Liver (tissue), 9 donors: Measurements from ENCODE around the gene DSCAM. TPM values are rescaled to one million over a fixed set of nuclear protein-coding genes. Genes with fewer than 3 reads are reported as not detected.

Source experiments
- DNase-seq: peaks from one replicate; pipeline ENCODE4 v3.0.0-alpha.2; 2017; ENCODE audit warnings: low spot score
- H3K27ac ChIP-seq, 2 donors: one replicate each; pipeline ENCODE4 v1.7.0; 2013; ENCODE audit warnings: inconsistent platforms in 2 of 2, low read length in 2 of 2, control low read depth in 1 of 2, low read depth in 1 of 2, mild to moderate bottlenecking in 1 of 2
- H3K27me3 ChIP-seq, 4 donors: one replicate each; pipeline versions ENCODE4 v1.6.1 to v1.7.0; 2013; ENCODE audit warnings: low read length in 3 of 4, inconsistent platforms in 1 of 4, mild to moderate bottlenecking in 1 of 4, moderate library complexity in 1 of 4; ENCODE audit not compliant: control insufficient read depth in 4 of 4, insufficient read depth in 4 of 4
- H3K36me3 ChIP-seq, 4 donors: one replicate each; pipeline versions ENCODE4 v1.6.1 to v1.7.0; 2013; ENCODE audit warnings: low read length in 3 of 4, mild to moderate bottlenecking in 3 of 4, low read depth in 1 of 4, moderate library complexity in 1 of 4; ENCODE audit not compliant: control insufficient read depth in 4 of 4, insufficient read depth in 3 of 4
- H3K4me1 ChIP-seq, 4 donors: one replicate each; pipeline versions ENCODE4 v1.6.1 to v1.7.0; 2013; ENCODE audit warnings: low read length in 3 of 4, mild to moderate bottlenecking in 3 of 4, moderate library complexity in 1 of 4; ENCODE audit not compliant: control insufficient read depth in 4 of 4, insufficient read depth in 4 of 4
- H3K4me3 ChIP-seq, 3 donors: one replicate each; pipeline versions ENCODE4 v1.6.1 to v1.7.0; 2013; ENCODE audit warnings: low read length in 3 of 3, control low read depth in 1 of 3, low read depth in 1 of 3, mild to moderate bottlenecking in 1 of 3
- H3K9ac ChIP-seq, 2 donors: one replicate each; pipeline ENCODE4 v1.7.0; 2013; ENCODE audit warnings: low read length in 2 of 2, mild to moderate bottlenecking in 2 of 2, moderate library complexity in 2 of 2, control low read depth in 1 of 2, low read depth in 1 of 2
- H3K9me3 ChIP-seq, 4 donors: one replicate each; pipeline versions ENCODE4 v1.6.1 to v1.7.0; 2013; ENCODE audit warnings: low read length in 3 of 4; ENCODE audit not compliant: control insufficient read depth in 4 of 4
- EGR1 ChIP-seq, 2 donors: IDR thresholded peaks; 2 replicates each; pipeline ENCODE4 v1.6.1; 2016 to 2018; ENCODE audit warnings: antibody characterized with exemption in 2 of 2, low read depth in 2 of 2
- FOXA1 ChIP-seq: IDR thresholded peaks from 2 replicates; pipeline ENCODE4 v1.6.1; 2016; ENCODE audit warnings: antibody characterized with exemption
- FOXA2 ChIP-seq: IDR thresholded peaks from 2 replicates; pipeline ENCODE4 v1.6.1; 2016; ENCODE audit warnings: antibody characterized with exemption
- GABPA ChIP-seq, 2 donors: IDR thresholded peaks in 1 of 2; conservative IDR thresholded peaks in 1 of 2; 2 replicates each; pipeline ENCODE4 v1.6.1; 2016; ENCODE audit warnings: antibody characterized with exemption in 2 of 2, mild to moderate bottlenecking in 1 of 2, moderate library complexity in 1 of 2
- HNF4A ChIP-seq, 2 donors: conservative IDR thresholded peaks; 2 replicates each; pipeline ENCODE4 v1.6.1; 2016; ENCODE audit warnings: antibody characterized with exemption in 2 of 2, mild to moderate bottlenecking in 2 of 2
- MAX ChIP-seq: IDR thresholded peaks from 2 replicates; pipeline ENCODE4 v1.6.1; 2016; ENCODE audit warnings: antibody characterized with exemption
- NR2F2 ChIP-seq: IDR thresholded peaks from 2 replicates; pipeline ENCODE4 v1.6.1; 2016; ENCODE audit warnings: antibody characterized with exemption
- RAD21 ChIP-seq, 2 donors: IDR thresholded peaks; 2 replicates each; pipeline ENCODE4 v1.6.1; 2016; ENCODE audit warnings: antibody characterized with exemption in 2 of 2, mild to moderate bottlenecking in 2 of 2
- RXRA ChIP-seq, 2 donors: IDR thresholded peaks; 2 replicates each; pipeline ENCODE4 v1.6.1; 2017 to 2018; ENCODE audit warnings: antibody characterized with exemption in 2 of 2, mild to moderate bottlenecking in 1 of 2
- SP1 ChIP-seq: IDR thresholded peaks from 2 replicates; pipeline ENCODE4 v1.6.1; 2018; ENCODE audit warnings: antibody characterized with exemption, mild to moderate bottlenecking
- TAF1 ChIP-seq: conservative IDR thresholded peaks from 2 replicates; pipeline ENCODE4 v1.6.1; 2016; ENCODE audit warnings: antibody characterized with exemption, mild to moderate bottlenecking
- YY1 ChIP-seq: IDR thresholded peaks from 2 replicates; pipeline ENCODE4 v1.6.1; 2016; ENCODE audit warnings: antibody characterized with exemption, mild to moderate bottlenecking
- ZBTB33 ChIP-seq: IDR thresholded peaks from 2 replicates; pipeline ENCODE4 v1.6.1; 2016; ENCODE audit warnings: antibody characterized with exemption
- WGBS: extraction: QIAGEN DNeasy Blood & Tissue Kit; methylation state at CpG from one replicate; pipeline ENCODE4 v1.1.7; 2013; 5-methylcytosine and 5-hydroxymethylcytosine counted together
- polyA plus RNA-seq, 2 donors: library from polyadenylated mRNA; stranded (reverse) in 1 of 2; unstranded in 1 of 2; fragments of 200-250 nt in 1 of 2; fragments of >200 nt in 1 of 2; fragmentation: Nextera tagmentation in 1 of 2; extraction: Ambion mirVana in 1 of 2; gene quantifications; one replicate each; pipeline versions ENCODE4 v1.2.1 to v1.2.3, GENCODE V29; 2013 to 2015
- total RNA-seq, 2 donors: library from RNA; depleted of rRNA; stranded (reverse); fragments of >200 nt; gene quantifications; one replicate each; pipeline ENCODE4 v1.2.3, GENCODE V29; 2014
- TF ChIP-seq, protein P1 (sequence below): IDR thresholded peaks from 2 replicates; pipeline ENCODE4 v1.6.1; 2016; ENCODE audit warnings: antibody characterized with exemption, mild to moderate bottlenecking
- TF ChIP-seq, protein P2 (sequence below): fragments of 150-350 bp; IDR thresholded peaks from 2 replicates; pipeline ENCODE4 v1.5.1; 2017; ENCODE audit warnings: improper control_type of control experiment, low read depth, low read length; ENCODE audit not compliant: missing input control
- donor health status: healthy.
- donor health status: healthy.
- donor health status: healthy.
- donor health status: healthy.
- donor health status: healthy.

DSCAM gene
- total and polyA plus RNA-seq, 4 donors, result 0.02 to 0.23 (median 0.10) TPM

GRCh38 chr21:40567501-40567900 lies 279.5 kb downstream of the DSCAM start (continued):
- TF ChIP-seq YY1 (no peak), FOXA1 (no peak), RAD21 (IDR thresholded peaks at IDR 0.05) (no peak), MAX (no peak), FOXA2 (no peak)

DNA sequence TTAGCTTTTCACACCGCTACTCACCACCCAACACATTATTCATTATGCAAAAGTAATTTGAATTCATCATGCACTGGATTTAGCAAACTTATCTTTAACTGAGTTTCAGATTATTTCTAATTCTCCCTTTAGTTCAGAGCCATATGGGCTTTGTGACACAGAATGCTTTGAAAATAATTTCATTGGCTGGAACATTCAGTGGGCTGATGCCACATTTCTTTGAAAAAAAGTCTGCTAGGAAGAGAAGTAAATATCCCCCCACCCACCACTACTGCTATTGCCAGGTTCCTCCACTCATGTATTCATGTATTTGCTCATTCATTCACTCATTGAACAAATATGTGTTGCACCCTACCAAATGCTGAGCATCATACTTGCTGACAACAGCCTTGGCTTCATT lies 280.5 kb downstream of the DSCAM start:
- no peak for DNase-seq
- Histone ChIP-seq H3K4me3 (no peak overlapping the region), H3K9me3 (peaks cover 0 to 5% (median 0%) of the 10 kb centered on the region in 4 donors), H3K27me3 (peaks cover 0 to 3% (median 0%) of the 10 kb centered on the region in 4 donors), H3K36me3 (no peaks in the 10 kb centered on the region), H3K4me1 (no peaks in the 10 kb centered on the region), H3K27ac (no peak overlapping the region), H3K9ac (no peak overlapping the region)
- WGBS, result 83% methylated on average over 1 of the region's 1 CpG
- TF ChIP-seq, protein P1, sequence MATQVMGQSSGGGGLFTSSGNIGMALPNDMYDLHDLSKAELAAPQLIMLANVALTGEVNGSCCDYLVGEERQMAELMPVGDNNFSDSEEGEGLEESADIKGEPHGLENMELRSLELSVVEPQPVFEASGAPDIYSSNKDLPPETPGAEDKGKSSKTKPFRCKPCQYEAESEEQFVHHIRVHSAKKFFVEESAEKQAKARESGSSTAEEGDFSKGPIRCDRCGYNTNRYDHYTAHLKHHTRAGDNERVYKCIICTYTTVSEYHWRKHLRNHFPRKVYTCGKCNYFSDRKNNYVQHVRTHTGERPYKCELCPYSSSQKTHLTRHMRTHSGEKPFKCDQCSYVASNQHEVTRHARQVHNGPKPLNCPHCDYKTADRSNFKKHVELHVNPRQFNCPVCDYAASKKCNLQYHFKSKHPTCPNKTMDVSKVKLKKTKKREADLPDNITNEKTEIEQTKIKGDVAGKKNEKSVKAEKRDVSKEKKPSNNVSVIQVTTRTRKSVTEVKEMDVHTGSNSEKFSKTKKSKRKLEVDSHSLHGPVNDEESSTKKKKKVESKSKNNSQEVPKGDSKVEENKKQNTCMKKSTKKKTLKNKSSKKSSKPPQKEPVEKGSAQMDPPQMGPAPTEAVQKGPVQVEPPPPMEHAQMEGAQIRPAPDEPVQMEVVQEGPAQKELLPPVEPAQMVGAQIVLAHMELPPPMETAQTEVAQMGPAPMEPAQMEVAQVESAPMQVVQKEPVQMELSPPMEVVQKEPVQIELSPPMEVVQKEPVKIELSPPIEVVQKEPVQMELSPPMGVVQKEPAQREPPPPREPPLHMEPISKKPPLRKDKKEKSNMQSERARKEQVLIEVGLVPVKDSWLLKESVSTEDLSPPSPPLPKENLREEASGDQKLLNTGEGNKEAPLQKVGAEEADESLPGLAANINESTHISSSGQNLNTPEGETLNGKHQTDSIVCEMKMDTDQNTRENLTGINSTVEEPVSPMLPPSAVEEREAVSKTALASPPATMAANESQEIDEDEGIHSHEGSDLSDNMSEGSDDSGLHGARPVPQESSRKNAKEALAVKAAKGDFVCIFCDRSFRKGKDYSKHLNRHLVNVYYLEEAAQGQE, result no peak
- no peak for TF ChIP-seq EGR1 (IDR thresholded peaks at IDR 0.05; ENCODE audit: low read depth in 2 of 2)
- no peak for TF ChIP-seq ZBTB33
- TF ChIP-seq, protein P2, sequence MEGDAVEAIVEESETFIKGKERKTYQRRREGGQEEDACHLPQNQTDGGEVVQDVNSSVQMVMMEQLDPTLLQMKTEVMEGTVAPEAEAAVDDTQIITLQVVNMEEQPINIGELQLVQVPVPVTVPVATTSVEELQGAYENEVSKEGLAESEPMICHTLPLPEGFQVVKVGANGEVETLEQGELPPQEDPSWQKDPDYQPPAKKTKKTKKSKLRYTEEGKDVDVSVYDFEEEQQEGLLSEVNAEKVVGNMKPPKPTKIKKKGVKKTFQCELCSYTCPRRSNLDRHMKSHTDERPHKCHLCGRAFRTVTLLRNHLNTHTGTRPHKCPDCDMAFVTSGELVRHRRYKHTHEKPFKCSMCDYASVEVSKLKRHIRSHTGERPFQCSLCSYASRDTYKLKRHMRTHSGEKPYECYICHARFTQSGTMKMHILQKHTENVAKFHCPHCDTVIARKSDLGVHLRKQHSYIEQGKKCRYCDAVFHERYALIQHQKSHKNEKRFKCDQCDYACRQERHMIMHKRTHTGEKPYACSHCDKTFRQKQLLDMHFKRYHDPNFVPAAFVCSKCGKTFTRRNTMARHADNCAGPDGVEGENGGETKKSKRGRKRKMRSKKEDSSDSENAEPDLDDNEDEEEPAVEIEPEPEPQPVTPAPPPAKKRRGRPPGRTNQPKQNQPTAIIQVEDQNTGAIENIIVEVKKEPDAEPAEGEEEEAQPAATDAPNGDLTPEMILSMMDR, result no peak
- no peak for TF ChIP-seq SP1
- no peak for TF ChIP-seq TAF1
- no peak for TF ChIP-seq RXRA (IDR thresholded peaks at IDR 0.05)
- no peak for TF ChIP-seq FOXA1

GRCh38 chr21:40564318-40564717 lies 282.6 kb downstream of the DSCAM start:
- H3K9me3 ChIP-seq, result no peaks in the 10 kb centered on the region
- H3K4me3 ChIP-seq, result no peak overlapping the region
- H3K36me3 ChIP-seq, result no peaks in the 10 kb centered on the region
- WGBS, result 44% methylated on average over 6 of the region's 6 CpGs
- H3K4me1 ChIP-seq, result no peaks in the 10 kb centered on the region
- no peak for DNase-seq
- H3K9ac ChIP-seq, result no peak overlapping the region
- H3K27ac ChIP-seq, result no peak overlapping the region
- peaks cover 0 to 3% (median 0%) of the 10 kb centered on the region in 4 donors for H3K27me3 ChIP-seq
- TF ChIP-seq TAF1 (no peak), ZBTB33 (no peak), RXRA (IDR thresholded peaks at IDR 0.05) (no peak), HNF4A (conservative IDR thresholded peaks at IDR 0.05) (no peak), NR2F2 (peak; percentile 66), FOXA2 (no peak), YY1 (no peak), RAD21 (IDR thresholded peaks at IDR 0.05) (no peak), SP1 (peak; percentile 27), GABPA (IDR thresholded peaks at IDR 0.05 in 1 of 2, conservative IDR thresholded peaks at IDR 0.05 in 1 of 2) (no peak)
- TF ChIP-seq, protein P1, result no peak
